HG03558 (cell line): Measurements from ENCODE around the gene UQCR11.

Experiments
- ATAC-seq: cut with Tn5 transposase; IDR thresholded peaks from one replicate; pipeline ENCODE4 v1.9.1; 2021; ENCODE audit warnings: moderate number of reproducible peaks; ENCODE audit not compliant: unreplicated experiment; ENCODE audit errors: extremely low read depth

Gene UQCR11

DNA sequence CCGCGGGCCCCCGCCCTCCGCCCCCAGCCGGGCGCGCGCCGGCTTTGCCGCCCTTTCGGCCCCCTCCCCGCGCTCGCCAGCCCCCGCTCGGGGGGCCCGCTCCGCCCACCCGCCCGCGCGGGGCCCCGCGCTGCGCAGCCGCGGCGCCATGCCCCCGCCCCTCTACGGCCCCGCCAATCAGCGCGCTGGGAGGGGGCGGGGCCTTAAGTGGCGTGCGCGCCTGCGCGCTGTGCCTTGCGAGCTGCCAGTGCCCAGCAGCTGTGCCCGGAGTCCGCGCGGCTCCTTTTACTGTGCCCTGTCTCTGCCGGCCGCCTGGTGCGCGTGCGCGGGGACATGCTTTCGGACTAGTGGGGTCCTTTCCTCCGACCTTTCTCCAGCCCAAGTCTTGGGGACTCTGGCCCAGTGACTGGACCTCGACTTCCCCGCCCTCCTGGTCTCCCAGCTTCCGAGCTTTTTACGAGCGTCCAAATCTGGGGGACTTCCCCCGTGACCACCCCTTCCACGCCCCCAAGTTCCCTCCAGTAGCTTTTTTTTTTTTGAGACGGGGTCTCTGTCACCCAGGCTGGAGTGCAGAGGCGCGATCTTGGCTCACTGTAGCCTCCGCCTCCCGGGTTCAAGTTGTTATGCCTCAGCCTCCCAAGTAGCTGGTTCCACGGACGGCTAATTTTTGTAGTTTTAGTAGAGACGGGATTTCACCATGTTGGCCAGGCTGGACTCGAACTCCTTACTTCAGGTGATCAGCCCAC, 12.3 kb downstream of the UQCR11 start, which contains the start of gene MBD3:
MBD3 (minus strand) TSS at position 111 of the 746 bp plus-strand sequence. CDS start 234 bp downstream, outside the sequence.
- ATAC-seq: peak; percentile 29

DNA sequence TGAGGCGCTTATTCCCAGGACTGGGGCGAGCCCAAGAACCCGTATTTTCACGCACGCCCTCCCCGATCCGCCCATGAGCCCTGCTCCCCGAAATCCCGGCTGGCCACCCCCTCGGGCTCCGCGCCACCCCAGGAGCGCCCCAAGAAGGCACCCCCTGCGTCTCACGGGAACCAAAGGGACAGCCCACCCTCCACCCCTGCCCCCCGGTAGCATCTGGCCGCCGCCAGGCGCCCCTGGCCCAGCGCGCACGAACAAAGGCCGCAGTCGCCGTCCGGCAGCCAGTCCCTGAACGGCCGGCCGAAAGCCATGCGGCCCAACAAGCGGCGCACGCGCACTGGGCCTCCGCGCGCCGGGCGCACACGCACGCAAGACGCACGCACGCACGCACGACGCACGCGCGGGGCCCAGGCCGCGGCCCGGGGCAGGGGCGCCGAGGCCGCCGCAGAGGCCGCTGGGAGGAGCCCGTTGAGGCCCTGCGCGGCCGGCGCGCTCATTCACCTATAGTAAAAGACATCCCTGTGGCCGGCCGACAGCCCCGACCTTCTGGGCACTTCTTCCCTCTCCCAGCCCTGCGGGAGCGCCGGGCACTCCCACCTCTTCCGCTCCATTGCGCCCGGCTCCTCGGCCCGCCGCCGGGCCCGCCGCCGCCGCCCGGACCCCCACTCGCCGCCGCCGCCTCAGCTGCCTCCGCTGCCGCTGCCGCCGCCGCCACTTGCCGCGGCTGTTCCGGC, 13.1 kb downstream of the UQCR11 start:
- ATAC-seq: peak; percentile 45

DNA sequence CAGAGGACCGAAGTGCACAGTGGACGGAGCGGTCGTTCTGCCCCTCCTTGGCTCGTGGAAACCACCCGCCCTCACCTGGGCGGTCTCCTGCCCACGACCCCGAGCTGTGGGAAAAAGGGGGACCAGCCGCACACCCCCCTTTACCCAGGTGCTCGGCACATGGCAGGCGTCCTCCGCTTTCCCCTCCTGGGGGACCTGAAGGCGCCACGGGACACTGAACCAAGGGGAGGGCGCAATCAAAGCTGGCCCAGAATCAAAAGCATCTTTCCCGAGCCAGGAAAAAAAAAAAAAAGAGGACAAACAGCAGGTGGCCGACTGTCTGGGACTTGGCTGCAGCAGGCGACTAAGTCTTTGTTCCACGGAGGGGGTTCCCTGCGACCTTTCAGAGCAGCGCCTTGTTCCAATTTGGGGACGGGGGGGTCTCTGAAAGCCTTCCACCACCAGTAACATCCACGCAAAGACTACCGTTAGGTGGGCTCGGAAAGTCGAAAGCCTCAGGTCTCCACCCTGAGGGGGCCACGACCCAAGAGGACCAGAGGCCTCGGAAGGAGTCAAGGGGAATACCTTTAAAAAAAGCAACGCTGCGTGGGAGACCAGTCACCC, 13.7 kb downstream of the UQCR11 start:
- ATAC-seq: no peak

DNA sequence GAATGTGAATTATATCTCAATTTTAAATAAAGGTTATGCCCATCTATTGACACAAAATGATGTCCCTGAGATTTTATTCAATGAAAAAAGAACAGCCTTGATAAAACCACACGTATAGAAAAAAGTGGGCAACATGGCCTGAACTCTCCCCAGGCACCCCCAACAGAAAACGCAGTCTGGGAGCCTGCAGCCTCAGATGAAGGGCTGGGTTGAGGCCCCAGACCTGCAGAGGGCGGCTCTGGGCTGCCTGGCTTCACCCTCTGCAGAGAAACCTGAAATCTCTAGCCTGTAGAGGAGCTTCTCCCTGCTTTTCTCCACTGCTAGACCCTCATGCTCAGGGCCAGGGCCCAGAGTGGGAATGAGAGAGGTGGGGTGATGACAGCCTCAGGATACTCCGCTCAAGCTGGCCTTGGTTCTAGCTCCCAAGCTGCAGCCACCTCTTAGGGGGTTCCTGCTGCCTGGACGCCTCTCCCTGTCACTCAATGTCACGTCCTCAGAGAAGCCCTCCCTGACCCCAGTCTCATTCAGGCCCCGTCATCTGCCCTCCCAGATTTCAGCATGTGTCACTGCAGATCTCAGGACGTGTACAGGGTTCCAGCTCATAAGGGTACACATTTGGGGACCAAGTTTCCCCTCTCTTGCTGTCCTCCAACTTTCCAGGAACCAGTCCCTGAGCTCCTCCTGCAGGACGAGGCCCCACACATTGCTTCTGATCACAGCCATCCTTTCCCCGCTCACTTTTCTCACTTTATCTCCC, 14.4 kb downstream of the UQCR11 start:
- no peak for ATAC-seq

DNA sequence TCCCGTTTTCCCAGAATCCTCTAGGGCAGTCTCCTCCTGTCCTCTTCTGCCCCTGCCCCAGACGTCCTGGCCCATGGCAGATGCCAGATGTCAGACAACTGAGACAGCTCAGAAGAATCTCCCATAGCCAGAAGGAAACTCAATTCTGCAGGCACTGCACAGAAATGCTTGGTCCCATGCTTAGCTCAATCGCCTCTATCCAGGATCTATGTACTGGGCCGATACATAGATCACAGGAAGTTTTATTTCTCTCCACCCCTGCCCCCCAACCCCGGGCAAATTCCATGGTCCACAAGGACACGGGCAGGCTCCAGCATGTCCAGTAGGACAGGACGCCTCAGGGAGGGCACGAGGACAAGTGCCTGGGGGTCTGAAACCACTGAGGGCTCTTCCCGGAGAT, 17.4 kb downstream of the UQCR11 start:
- ATAC-seq: no peak

DNA sequence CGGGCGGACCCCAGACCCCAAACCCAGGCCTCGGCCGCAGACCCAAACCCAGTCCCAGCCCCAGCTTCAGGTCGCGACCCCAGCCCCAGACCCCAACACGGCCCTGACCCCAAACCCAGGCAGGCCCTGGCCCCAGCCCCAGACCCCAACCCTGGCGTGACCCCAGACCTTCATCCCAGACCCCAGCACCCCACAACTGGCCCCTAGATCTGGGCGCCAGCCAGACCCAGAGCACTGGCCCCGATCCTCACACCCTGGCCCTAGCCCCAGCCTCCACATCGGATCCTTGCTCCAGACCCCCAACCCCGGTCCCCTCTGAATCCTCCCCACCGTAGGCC, 20.1 kb downstream of the UQCR11 start:
- no peak for ATAC-seq

DNA sequence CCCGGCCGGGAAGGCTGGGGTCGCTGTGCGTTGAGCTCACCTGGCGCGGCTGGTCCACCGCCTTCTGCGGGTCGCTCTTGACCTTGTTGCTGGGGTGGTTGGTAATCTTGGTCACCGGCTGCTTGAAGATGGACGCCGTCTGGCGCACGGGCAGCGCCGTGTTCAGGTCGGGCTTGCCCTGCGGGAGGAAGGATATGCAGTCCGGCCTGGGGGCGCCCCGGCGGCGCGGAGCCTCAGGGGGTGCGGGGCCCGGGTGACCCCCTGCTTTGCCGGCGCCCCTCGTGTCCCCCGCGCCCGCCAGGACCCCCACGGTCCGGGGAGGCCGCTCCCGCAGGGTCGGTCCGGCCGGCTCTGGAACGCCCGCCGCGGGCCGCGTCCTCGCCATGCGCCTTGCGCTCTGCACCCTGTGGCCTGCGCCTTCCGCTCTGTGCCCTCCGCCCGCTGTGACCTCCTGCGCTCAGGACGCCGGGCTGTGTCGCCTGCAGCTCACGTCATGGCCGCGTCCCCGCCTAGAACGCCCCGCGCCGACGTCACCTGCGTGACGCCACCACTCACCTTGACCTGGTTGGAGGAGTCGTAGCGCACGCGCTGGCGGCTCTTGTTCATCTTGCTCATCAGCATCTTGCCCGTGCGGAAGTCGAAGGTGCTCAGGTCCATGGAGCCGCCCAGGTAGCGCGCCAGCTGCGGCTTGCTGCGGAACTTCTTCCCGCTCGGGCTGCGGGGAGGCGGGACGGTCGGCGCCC, 20.6 kb downstream of the UQCR11 start:
- ATAC-seq: no peak

DNA sequence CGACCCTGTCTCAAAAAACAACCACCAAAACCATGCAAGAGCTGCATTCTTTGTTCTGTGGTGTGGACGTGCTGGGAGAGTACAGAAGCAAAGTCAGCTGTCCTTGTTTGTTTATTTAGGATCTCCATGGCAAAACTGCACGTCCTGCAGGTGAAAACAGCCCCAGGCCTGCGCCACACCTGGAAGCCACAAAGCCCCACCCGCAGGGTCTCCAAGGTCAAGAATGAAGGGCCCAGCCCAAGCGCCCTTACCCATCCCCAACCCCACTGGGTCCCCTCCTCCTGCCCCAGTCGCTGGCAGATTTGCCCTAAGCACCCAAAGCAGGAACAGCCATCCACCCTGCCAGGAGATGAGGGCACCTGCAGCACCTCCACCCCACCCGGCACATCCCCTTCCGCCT, 23.1 kb downstream of the UQCR11 start:
- ATAC-seq: no peak

DNA sequence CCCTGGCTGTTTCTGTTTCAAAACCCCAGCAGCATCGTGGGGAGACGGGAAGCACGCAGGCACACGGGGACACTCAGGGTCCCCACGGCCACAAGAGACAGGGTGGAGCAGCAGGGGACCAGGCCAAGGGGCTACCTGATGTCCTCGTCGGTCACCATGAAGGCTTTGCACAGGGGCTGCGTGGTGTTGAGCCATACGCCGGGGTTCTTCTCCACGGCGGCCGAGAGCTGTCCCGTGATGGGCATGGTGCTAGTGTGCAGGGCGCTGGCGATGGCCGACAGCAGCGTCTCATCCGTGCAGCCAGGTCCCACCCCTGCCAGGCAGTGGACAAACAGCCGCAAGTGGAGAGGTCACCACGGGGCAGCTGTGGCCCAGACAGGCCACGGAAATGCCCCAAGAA, 24.3 kb downstream of the UQCR11 start:
- no peak for ATAC-seq

DNA sequence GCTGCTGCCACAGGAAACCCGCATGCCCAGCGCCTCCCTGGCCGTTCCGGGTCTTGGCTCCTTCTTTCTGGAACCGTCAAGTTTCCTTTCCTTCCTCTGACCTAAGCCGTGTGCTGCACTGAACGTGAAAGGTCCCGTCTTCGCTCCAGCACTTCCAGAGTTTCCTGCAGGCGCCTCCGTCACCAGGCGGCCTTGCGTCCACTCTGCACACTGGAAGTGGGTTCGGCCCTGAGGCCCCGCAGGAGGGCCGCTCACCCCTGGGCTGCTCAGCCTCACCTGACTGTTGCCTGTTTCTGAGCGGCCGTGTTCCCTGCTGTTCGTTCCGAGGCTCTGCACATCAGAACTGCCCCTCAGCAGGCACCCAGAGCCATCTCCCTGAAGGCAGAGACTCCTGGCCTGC, 24.9 kb downstream of the UQCR11 start:
- no peak for ATAC-seq

DNA sequence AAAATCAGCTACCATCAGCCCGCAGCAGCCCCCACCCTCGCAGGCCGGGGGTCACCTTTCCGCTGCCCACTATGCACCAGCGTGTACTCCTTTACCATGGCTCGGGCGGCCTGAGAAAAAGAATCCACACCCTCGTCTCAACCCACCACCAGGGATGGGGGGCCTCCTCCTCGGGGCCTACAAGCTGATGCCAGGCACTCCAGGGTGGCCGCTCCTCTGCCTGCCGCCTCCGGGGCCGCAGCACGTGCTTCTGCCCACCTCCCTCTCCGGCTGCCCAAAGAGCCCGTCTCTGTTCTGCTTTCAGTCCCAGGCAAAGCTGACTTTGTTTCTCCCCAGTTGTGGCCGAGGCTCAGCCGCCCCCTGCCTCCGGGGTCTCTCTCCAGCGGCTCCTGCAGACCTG, 26.0 kb downstream of the UQCR11 start:
- ATAC-seq: no peak

DNA sequence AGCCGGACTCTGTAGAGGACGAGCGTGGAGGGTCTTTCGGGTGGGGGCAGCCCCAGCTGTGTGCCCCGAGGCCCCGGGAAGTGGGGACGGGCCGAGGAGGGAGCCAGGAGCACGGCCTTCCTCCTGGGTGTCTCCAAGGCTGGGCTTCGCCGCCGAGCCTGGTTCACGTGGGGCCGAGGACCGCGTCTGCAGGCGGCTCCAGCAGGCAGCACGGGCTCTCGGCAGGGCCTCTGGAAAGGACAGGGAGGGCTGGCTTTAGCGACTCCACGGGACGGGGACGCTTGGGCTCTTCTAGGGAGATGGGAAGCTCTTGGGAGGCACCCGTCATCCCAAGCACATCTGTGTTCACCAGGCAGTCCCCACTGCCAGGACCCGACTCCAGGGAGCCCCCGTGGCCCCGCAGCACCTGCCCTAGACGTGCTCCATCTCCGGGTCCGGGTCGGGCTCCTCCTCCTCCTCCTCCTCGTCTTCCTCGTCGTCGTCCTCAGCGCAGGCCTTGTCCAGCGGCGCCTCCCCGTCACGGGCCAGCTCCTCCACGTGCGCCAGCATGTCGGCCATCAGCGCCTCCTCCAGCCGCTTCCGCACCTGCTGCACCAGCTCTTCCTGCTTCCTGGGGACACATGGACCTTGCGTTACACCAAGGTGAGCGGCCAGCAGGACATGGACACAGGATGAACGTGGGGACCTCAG, 27.2 kb downstream of the UQCR11 start:
- ATAC-seq: no peak

DNA sequence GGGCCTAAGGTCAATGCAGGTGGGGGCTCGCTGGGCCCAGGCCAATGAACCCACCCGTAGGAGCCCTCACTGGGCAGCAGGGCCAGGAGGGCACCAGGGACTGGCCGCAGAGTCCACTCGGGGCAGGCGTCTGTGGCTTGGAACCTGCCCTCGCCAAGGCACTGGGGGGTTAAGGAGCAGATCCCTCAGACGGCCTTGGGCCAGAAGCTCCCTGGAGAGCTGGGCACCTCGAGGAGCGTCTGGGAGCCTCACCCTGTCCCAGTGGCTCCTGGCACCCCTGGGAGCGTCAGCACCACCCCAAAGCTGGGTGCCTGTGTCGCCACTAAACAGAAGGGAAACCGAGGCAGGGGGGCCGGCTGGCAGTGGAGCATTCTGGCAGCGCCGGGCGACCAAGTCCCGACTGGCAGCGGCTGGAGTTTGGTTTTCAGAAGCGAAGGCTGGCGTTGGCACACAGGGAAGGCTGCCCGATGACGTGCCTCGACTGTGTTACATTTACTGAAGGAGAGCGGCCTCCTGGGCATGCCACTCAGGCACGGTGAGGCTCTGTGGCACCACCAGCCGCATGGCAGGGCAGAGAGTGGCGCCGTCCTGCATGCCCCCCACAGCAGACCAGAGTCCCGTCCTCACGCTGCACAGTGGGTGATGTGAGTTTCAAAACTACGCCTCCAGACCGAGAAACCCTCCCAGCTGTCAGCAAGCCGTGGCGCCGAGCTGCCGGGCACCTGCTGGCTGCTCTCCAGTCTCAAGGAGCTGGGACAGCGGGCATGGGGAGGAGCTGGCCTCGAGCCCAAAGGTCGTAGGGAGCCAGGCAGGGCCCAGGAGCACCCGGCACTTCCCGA, 28.0 kb downstream of the UQCR11 start:
- no peak for ATAC-seq

DNA sequence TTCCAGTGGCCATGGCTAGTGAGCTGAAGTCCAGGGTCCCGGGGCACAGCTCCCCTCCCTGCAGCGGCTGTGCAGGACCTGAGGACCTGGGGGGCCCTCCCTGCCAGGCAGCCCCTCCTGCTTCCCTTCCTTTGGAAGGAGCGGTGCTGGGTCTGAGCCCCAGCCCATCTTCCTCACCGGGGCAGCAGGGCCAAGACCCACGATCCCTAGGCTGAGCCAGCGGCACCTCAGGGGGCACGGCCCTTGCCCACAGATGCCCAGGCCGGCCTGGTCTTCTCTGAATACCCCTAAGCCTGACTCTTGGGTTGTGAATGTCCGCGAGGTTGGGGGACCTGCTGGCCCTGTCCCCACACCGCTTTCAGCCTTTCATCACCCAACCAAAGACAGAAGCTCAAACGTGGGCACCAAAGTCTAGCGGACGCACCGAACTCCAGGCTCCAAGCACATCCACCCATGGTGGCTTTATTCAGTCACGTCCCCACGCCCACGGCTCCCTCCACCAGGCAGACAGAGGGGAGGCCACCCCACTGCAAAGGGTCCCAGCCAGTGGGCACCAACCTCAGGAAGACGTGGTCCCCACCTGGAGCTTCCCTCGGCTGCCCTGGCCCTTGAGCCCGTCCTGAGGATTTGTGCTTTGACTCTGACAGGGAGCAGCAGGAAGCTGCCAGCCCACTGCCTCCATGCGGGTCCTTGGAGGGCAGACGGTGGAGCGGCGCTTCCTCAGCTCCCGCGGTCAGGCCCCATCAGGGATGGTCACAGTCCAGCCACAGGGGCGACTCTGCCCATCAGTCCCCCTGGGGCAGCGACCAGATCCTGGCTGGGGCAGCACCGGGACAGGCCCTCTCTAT, 28.8 kb downstream of the UQCR11 start:
- ATAC-seq: no peak

DNA sequence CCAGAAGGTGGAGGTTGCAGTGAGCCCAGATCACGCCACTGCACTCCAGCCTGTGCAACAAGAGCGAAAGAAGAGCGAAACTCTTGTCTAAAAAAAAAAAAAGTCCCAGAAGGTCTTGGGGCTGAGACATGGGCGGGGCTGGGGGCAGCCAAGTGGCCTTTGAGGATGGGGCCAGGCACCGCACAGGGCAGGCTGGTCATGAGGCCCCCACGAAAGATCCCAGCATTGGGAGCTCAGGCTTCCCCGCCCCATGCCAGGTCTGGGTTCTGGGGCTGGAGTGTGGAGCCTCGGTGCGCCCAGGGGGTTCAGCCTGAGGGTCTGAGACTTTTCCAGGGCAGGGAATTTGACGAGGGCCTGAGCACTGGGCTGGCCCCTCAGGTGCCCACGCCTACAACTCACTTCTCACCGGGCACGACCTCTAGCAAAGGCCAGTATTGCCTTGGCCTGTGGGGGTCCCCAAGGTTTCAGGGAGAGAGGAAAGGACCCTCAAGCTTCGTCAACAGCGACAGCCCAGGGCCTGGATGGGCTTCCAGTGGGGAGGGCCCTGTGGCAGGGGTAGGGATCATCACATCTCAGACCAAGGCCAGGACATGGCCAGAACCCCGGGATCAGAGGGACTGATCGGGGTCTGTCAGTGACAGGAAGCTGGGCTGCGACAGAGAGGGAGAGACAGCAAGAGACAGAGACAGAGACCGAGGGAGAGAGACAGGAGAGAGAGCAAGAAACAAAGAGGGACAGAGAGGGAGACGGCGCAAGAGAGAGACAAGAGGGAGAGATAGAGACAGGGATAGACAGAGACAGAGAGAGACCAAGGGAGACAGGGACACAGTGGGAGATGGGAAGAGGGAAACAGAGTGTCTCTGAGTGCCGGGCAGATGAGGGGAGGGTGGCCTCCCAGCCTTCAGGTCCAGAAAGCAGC, 29.7 kb downstream of the UQCR11 start:
- no peak for ATAC-seq

DNA sequence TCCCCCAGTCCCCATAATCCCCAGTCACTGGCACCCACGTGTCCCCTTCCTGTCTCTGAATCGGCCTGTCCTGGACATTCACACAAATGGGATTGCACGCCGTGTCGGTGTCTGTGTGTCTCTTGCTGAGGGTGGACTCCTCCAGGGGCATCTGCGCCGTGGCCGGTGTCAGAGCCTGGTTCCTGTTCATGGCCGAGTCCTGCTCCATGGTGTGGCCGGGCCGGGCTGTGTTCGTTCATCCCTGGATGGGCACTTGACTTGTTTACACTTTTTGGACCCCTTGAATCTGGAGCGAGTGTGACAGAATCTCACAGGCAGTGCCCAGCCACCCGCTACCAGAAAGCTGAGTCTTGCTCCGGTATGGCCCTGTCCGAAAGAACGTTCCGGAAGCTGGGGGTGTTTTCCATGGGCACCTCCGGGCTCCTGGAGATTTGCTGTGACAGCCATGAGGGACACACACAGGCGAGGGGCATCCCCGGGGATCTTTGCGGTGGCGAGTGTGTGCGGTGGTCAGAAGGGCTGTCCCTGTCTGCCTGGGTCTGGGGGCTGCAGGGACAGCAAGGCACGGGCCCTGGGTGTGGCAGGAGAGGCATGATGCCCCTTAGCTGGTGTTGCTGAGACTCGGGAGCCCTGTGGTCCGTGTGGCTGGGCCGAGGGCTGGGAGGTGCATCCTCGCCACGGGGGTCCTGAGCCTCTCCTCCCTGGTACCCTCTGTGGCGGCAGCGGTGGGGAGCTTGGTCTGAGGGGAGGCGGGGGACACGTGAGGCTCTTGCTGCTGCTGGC, 30.7 kb downstream of the UQCR11 start:
- no peak for ATAC-seq
